ENCODE measurements around the gene SUN1. TPM values are rescaled to one million over a fixed set of nuclear protein-coding genes. Genes with fewer than 3 reads are reported as not detected.
A peak's percentile ranks its signal among the peaks of the same experiment; 100 is the strongest.
"Not testable (repeated sequence)": the region's sequence is repeated elsewhere in the genome, so short reads cannot be mapped to it uniquely, and the experiment has no call there.

SUN1 gene
- total RNA-seq, 3 donors from 2014 or later = 153 to 189 (median 160) TPM

- TF ChIP-seq POLR2AphosphoS5 (IDR thresholded peaks at IDR 0.05) (no peak), POLR2A (IDR thresholded peaks at IDR 0.05) (no peak)
- peaks cover 0 to 3% of the 10 kb centered on the region in 2 donors for H3K4me1 ChIP-seq
- intact Hi-C loops (cut with DNase I; ENCODE audit: low total_unique reads) = no loop called here
- no peak for DNase-seq (ENCODE audit: low spot score in 2 of 2)
- H3K9me3 ChIP-seq = no peaks in the 10 kb centered on the region
- no peaks in the 10 kb centered on the region for H3K27me3 ChIP-seq
- H3K27ac ChIP-seq = peak overlapping the region; percentile 89 to 92
- no peaks in the 10 kb centered on the region for H3K36me3 ChIP-seq
- peak overlapping the region in 2 of 3 donors; percentile 31 to 47 for H3K4me3 ChIP-seq
Observed at GRCh38 chr7:802500-803242, 29.6 kb upstream of the SUN1 start.

- H3K4me3 ChIP-seq = no peak overlapping the region
- H3K36me3 ChIP-seq = no peaks in the 10 kb centered on the region
- peak in 1 of 2 donors; percentile 53 for DNase-seq (ENCODE audit: low spot score in 2 of 2)
- no peak for TF ChIP-seq POLR2A (IDR thresholded peaks at IDR 0.05)
- intact Hi-C loops (cut with DNase I; ENCODE audit: low total_unique reads) = no loop called here
- peaks cover 0 to 3% of the 10 kb centered on the region in 2 donors for H3K4me1 ChIP-seq
- no peaks in the 10 kb centered on the region for H3K9me3 ChIP-seq
- no peaks in the 10 kb centered on the region for H3K27me3 ChIP-seq
- H3K27ac ChIP-seq = peak overlapping the region in 1 of 2 donors; percentile 89
Observed at GRCh38 chr7:803243-803635, 29.0 kb upstream of the SUN1 start.

DNA sequence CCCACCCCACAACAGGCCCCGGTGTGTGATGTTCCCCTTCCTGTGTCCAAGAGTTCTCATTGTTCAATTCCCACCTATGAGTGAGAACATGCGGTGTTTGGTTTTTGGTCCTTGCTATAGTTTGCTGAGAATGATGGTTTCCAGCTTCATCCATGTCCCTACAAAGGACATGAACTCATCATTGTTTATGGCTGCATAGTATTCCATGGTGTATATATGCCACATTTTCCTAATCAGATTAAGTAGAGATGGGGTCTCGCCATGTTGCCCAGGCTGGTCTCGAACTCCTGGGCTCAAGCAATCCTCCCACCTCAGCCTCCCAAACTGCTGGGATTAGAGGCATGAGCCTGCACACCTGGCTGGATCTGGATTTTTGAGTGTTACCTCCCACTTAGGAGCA lies 28.5 kb upstream of the SUN1 start:
- peak in 1 of 2 donors; percentile 20 for DNase-seq (ENCODE audit: low spot score in 2 of 2)
- intact Hi-C loops (cut with DNase I; ENCODE audit: low total_unique reads); H3K36me3 ChIP-seq; H3K4me1 ChIP-seq; H3K27me3 ChIP-seq; H3K9me3 ChIP-seq; H3K4me3 ChIP-seq; H3K27ac ChIP-seq: not testable (repeated sequence)

DNA sequence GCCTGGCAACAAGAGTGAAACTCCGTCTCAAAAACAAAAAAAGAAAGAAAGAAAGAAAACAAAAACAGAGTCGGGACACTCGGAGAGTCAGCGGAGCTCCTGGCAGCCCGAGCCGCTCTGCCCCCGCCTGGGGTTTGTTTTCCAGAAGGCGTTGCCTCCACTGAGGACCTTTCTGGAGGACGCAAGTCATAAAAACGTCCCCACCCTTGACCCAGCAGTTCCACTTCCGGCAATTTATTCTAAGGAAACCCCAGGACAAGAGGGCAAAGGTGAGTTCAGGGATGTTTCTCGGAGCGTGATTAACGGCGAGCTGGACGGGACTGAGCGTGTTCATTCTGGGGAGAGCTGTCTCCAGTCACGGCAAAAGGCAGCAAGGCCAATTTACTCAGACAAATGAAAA lies 27.0 kb upstream of the SUN1 start:
- no peaks in the 10 kb centered on the region for H3K36me3 ChIP-seq
- H3K27ac ChIP-seq = peak overlapping the region; percentile 60 to 76
- no peaks in the 10 kb centered on the region for H3K27me3 ChIP-seq
- TF ChIP-seq POLR2AphosphoS5 (IDR thresholded peaks at IDR 0.05) (peak in 1 of 3 donors; percentile 53), CTCF (IDR thresholded peaks at IDR 0.05) (no peak)
- intact Hi-C loops (cut with DNase I; ENCODE audit: low total_unique reads) = no loop called here
- DNase-seq (ENCODE audit: low spot score in 2 of 2) = no peak
- H3K9me3 ChIP-seq = no peaks in the 10 kb centered on the region
- H3K4me1 ChIP-seq = peaks cover 0 to 3% of the 10 kb centered on the region in 2 donors
- peak overlapping the region in 1 of 3 donors; percentile 33 for H3K4me3 ChIP-seq

DNA sequence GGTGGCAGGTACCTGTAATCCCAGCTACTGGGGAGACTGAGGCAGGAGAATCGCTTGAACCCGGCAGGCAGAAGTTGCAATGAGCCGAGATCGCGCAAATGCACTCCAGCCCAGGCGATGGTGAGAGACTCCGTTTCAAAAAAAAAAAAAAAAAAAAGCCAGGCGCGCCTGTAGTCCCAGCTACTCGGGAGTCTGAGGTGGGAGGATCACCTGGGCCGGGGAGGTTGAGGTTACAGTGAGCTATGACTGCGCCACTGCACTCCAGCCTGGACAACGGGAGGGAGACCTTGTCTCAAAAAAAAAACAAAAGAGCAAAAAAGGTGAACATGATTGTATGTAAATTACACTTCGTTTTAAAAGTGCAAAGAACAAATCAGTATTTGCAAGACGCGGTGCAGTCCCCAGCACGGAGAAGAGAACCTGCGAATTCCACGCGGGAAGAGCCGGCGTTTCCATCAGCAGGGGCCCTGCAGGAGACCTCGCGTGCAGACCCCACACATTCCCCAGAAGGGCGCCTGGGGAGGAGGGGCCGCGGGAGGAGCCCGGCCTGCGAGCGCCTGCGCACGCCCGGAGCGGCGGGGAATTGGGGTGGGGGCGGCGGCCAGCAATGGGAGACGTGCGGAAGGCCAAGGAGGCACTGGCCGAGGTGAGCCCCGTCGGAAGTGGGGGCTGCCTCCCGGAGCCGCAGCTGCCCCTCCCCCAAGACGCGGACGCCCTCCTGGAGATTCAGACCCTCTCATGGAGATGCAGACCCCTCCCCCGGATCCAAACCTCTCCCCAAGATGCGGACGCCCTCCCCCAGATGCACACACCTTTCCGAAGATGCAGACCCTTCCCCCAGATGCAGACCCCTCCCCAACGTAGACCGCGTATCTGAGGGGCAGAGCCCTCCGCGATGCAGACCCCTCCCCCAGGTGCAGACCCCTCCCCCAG lies 16.7 kb upstream of the SUN1 start:
- H3K4me1 ChIP-seq = peaks cover 9 to 16% of the 10 kb centered on the region in 2 donors
- no peaks in the 10 kb centered on the region for H3K27me3 ChIP-seq
- H3K27ac ChIP-seq = peak overlapping the region; percentile 99
- H3K4me3 ChIP-seq = peak overlapping the region; percentile 67 to 89 (median 86)
- intact Hi-C loops (cut with DNase I; ENCODE audit: low total_unique reads) = loop anchor here (5.0 kb wide), 1 partner anchor 62 kb away; the partner anchor contains the start of gene GET4
- no peak for DNase-seq (ENCODE audit: low spot score in 2 of 2)
- no peak for TF ChIP-seq CTCF (IDR thresholded peaks at IDR 0.05)
- peak in 1 of 3 donors; percentile 34 for TF ChIP-seq POLR2AphosphoS5 (IDR thresholded peaks at IDR 0.05)
- no peaks in the 10 kb centered on the region for H3K36me3 ChIP-seq
- H3K9me3 ChIP-seq = no peaks in the 10 kb centered on the region

- Histone ChIP-seq H3K36me3 (no peaks in the 10 kb centered on the region), H3K4me3 (peak overlapping the region; percentile 67 to 89 (median 86)), H3K4me1 (peaks cover 9 to 16% of the 10 kb centered on the region in 2 donors), H3K9me3 (no peaks in the 10 kb centered on the region), H3K27me3 (no peaks in the 10 kb centered on the region), H3K27ac (peak overlapping the region; percentile 99)
- DNase-seq (ENCODE audit: low spot score in 2 of 2) = peak; percentile 98
- intact Hi-C loops (cut with DNase I; ENCODE audit: low total_unique reads) = loop anchor here (5.0 kb wide), 1 partner anchor 61 kb away; the partner anchor contains the start of gene GET4
- TF ChIP-seq POLR2A (IDR thresholded peaks at IDR 0.05) (no peak), POLR2AphosphoS5 (IDR thresholded peaks at IDR 0.05) (peak; percentile 60 to 95 (median 67))
Observed at GRCh38 chr7:816300-816750, 16.0 kb upstream of the SUN1 start.

Measured in breast epithelium (tissue), 4 donors.